HPDE6-E6E7 (cell line): ENCODE data around the gene SIGLEC12.

Source experiments
- DNase-seq: peaks from one replicate; pipeline ENCODE4 v3.0.0; 2011; ENCODE audit warnings: missing footprints; ENCODE audit errors: extremely low spot score

SIGLEC12 gene

GRCh38 chr19:51501594-51502263 is at the start of gene SIGLEC12:
TSS of gene SIGLEC12 (minus strand) at chr19:51501800. CDS start at chr19:51501733, 67 bp downstream.
- DNase-seq: no peak

- DNase-seq: no peak
Observed at GRCh38 chr19:51550848-51551672, 49.5 kb upstream of the SIGLEC12 start.

DNA sequence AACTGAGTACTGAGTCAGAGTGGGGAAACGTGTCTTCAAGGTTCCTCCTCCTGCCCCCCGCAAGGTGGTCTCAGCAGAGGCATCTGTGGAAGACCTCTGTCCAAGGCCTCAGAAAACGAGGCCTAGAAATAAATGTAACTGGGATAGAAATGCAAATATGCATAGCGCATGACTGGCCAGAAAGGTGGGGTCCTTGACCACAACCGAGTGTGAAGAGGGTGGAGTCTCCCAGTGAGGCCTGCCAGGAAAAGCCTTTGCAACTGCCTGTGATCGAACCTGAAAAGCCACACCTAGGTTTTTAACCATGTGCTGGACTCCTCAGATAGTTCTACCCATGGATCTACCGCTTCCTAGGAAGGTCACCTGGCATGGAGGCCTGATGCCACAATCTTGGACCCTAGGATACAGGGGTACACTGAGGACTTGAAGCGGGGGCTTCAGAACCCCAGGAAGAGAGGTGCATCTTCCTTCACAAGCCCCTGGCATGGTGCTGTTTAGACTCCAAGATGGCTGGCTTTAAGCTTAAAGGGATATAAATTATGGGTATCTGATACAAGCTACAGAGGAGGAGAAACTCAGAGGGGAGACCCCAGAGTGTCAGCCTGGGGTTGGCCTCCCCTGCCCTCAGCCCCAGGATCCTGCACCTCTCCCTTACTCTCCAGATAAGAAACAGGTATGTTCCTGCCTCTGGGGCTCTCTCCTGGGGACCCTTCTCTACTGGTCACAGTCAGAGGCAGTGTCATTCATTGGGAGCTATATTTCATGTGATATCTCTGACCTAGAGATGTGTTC is 48.1 kb upstream of the SIGLEC12 start:
- DNase-seq: no peak

DNA sequence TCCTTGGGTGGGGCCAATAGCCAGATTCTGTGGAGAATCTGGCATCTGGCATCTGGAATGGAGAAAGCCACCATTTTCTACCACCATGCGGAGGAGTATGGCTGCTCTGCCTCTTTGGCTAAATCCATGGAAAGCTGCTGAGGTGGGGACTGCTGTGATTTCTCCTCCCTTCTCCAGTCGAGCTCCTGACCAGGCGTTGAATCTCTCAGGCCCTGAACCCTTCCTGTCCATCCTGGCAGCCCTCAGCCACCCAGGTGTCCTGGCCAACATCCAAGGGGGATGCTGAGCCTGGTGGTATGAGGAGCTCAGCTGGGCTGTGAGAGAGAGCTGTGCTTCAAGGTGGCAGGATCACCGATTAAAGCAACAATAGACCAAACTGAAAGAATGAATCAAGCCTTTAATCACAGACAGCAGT is 47.3 kb upstream of the SIGLEC12 start:
- no peak for DNase-seq

- DNase-seq: no peak
Observed at GRCh38 chr19:51548213-51548651, 46.6 kb upstream of the SIGLEC12 start.

- no peak for DNase-seq
Observed at GRCh38 chr19:51547397-51548212, 46.0 kb upstream of the SIGLEC12 start.

GRCh38 chr19:51546650-51547396 is 45.2 kb upstream of the SIGLEC12 start:
- DNase-seq: no peak

- DNase-seq: no peak
Observed at GRCh38 chr19:51546107-51546649, 44.6 kb upstream of the SIGLEC12 start.

DNA sequence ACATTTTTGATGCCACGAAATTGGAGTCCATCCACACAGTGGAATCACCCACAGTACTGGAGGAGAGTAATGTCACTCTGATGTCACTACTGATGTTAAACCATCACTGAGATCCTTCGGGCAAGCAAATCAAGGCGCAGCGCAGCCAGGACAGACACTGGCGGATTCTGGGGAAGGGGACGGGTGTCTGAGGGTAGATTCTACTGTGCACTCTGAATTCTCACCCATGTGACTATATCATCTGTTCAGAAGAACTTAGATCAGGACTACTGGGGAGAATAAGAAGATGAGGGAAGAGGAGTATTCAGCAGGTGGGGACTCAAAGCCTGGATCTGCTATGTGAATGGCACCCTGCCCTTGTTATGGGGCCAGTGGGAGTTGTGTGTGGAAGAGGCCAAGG is 42.4 kb upstream of the SIGLEC12 start:
- DNase-seq: no peak

GRCh38 chr19:51542699-51543098 is 41.1 kb upstream of the SIGLEC12 start:
- no peak for DNase-seq

DNA sequence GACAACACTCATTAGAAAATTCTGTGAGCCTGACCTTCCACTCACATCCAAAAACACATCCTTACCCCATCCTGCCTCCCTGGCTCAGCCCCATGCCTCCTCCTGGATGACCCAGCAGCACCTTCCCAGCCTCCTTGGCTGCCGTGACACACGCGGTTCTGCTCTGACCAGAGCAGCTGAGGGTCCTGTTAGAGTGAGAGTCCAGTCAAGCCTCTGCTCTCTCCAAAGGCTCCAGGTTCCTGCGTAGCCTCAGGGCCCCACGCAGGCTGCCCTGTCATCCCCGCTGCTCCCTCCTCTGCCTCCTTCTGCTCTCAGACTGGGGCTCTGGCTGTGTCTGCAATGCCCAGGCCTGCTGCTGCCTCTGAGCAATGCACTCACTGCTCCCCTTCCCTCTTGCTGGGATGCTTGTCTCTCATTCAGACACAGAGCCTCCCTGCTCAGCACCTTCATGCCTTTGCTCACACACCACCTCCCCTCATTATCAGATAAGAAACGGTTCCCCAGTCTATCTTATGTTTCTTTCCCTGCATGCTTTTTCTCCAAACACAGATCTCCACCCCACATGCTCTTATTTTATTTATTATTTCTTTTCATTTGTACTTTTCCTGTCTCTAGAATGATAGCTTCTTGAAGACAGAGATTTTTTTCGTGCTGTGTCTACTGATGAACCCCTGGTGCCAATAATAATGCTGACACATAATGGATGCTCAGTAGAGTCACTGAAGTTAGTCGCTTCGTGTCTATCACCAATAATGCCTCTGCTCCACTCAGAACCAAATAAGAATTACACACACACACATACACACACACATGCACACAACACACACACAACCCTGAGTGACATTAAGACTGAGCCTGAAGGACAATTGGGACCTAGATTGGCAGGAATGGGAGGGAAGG is 40.1 kb upstream of the SIGLEC12 start:
- no peak for DNase-seq

DNA sequence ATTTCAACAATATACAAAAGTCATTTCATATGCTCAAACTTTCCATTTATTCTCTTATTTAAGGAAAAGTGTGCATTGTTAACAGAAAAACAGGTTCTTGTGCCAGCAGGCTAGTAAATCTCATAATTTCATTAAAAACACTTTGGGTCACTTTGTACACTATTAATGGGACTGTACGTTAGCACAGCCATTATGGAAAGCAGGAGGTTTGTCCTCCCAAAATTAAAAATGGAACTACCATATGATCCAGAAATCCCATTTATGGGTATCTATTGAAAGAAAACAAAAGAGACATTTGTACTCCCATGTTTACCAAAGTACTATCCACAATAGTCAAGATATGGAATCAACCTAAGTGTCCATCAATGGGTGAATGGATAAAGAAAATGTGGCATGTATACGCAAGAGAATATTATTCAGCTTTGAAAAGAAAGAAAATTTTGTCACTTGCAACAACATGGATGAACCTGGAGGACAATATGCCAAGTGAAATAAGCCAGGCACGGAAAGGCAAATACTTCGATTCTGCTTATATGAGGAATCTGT is 38.3 kb upstream of the SIGLEC12 start:
- no peak for DNase-seq

DNA sequence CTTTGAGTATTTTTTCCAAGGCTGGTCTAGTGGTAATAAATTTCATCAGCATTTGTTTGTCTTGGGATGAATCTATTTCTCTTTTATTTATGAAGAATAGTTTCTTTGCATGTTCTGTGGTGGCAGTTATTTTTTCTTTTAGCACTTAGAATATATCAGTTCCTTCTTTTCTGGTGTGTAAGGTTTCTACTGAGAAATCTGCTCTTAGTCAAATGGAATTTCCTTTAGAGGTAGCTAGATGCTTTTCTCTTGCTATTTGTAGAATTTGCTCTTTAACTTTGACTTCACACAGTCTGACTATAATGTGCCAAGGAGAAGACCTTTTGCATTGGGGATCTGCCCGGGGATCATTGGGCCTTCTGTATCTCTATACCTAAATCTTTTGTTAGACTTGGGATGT is 33.9 kb upstream of the SIGLEC12 start:
- no peak for DNase-seq

GRCh38 chr19:51531349-51532315 is 30.0 kb upstream of the SIGLEC12 start, which contains the start of gene SIGLEC6:
TSS of gene SIGLEC6 (minus strand) at chr19:51531670. CDS start at chr19:51531648, 22 bp downstream.
- no peak for DNase-seq

DNA sequence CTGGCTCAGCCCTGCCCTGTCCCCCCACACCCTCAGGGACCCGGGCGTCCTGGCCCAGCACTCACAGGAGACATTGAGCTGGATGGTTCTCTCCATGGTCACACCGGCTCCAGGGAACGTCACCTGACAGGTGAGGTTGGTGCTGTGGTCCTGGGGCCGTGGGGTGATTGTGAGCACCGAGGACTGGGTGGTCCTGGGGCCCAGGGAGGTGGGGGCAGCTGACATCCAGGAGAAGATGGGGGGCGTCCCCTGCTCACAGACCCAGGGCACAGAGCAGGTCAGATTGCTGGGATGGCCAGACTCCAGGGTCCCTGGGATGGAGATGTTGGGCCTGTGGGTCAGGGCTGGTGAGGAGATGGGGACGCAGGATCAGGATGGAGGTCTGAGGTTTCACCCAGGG is 29.0 kb upstream of the SIGLEC12 start:
- DNase-seq: no peak

GRCh38 chr19:51529301-51529700 is 27.7 kb upstream of the SIGLEC12 start:
- no peak for DNase-seq

DNA sequence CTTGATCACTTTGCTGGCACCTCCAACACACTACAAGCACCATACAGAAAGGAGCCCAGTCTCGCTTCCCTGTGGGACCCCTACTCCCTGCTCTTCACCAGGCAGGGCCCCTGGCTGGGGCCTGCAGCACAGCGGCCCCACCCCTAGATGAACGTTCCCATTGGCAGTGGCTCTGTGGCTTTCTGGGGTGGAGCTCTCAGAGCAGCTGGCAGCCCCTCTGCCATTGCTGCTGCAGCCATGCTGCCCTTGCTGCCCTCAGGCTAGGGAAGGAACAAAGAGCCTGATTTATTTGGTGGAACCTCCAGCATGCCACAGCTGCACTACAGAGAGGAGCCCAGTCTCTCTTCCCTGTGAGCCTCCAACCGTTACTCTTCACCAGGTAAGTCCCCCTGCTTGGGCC is 24.1 kb upstream of the SIGLEC12 start:
- DNase-seq: no peak
